GM19468 (cell line): Measurements from ENCODE around the gene KIRREL3.

Experiments used
- ATAC-seq: cut with Tn5 transposase; IDR thresholded peaks from one replicate; pipeline ENCODE4 v1.9.1; 2021; ENCODE audit warnings: mild to moderate bottlenecking, moderate library complexity, moderate number of reproducible peaks; ENCODE audit not compliant: unreplicated experiment; ENCODE audit errors: extremely low read depth

The KIRREL3 gene

DNA sequence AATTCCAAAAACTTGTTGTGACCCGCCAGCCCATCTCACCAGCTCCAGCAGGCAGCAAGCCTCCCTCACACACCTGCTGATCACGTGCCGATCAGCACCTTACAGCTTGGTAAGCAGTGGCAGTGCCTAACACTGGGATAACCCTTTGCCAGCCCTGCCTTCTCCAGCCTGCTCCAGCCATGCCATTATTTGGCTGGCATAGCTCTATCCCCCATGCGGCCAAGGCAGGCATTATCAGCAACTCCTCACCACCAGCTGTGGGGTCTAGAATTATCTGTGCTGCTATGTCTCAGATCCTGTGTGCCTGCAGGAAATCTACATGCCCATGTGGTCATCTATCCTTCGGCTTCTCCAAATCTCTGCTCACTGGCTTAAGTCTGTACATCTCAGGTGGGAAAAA, 430.1 kb downstream of the KIRREL3 start:
- ATAC-seq = no peak

DNA sequence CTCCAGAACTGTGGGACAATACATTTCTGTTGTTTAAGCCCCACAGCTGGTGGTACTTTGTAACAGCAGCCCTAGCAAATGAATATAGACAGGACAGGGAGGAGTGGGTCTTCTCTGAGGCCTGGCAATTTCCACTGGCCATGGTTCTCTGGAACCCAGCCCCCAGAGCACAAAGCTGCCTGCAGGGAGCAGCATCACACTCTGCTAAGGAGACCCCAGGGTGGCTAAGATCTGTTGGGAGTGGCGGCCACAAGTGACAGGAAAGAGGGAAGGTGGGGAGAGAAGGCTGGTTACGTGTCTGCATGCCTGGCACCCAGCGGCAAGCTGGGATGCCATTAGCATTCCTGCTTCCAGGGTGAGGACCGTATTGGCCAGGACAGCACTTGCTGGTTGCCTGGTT, 433.2 kb downstream of the KIRREL3 start:
- no peak for ATAC-seq

DNA sequence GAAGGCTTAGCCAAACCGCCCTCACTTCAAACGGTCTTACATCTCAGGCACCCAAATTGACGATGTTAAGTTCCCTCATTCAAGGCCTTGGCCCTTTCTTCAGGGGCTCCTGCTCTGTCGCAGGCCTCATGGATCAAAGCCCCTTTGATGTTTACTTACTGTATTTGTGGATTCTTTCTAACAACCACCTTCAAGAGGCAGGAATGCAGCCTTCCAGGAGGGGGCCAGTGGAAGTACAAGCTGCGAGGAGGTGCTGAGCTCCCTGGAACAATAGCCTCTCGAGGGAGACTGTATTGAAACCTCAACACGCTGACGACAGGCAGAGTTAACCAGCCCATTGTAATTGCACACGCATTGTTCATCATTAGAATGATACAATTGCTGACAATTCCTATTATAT, 436.0 kb downstream of the KIRREL3 start:
- no peak for ATAC-seq

DNA sequence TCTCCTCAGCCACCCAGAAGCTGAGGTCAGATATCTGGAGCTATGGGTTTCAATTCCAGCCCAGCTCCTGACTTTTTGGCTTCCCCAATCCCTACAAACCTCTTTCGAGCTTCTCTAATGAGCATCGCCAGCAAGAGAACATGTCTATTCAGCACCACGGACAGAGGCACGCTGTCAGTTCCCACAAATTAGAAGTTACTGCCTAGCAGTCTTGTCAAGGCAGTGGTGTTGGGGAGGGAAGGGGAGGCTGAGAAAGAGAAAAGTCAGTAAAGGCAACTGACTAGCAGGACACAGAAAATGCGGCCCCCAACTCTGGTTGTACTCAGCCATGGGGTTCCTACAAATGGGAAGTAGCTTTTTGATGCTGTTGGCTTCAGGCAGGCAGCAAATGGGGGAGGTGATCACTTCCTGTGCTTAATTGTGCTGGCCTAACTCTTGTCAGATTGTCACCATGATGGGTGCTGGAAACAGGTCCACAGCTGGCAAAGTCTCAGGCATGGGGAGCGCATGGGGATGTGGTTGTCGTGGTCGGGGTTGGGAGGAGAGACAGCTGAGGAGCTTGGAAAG, 439.2 kb downstream of the KIRREL3 start:
- no peak for ATAC-seq

DNA sequence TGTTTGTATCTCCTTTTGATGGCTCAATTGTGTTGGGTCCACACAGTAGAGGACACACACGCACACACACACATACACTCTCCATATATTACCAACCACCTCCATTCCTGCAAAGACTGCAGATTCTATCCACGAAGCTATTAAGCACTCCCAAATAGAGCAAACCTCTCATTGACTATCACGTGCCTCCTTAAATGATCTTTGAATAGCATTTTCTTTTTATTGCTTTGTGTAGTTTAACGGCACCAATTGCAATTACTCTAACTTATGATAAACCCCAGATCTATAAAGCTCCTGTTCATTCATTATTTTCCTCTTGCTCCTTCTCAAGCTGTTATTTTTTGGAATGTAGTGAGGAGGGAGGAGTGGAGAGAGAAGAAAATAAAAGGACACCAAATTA, 440.3 kb downstream of the KIRREL3 start:
- no peak for ATAC-seq

DNA sequence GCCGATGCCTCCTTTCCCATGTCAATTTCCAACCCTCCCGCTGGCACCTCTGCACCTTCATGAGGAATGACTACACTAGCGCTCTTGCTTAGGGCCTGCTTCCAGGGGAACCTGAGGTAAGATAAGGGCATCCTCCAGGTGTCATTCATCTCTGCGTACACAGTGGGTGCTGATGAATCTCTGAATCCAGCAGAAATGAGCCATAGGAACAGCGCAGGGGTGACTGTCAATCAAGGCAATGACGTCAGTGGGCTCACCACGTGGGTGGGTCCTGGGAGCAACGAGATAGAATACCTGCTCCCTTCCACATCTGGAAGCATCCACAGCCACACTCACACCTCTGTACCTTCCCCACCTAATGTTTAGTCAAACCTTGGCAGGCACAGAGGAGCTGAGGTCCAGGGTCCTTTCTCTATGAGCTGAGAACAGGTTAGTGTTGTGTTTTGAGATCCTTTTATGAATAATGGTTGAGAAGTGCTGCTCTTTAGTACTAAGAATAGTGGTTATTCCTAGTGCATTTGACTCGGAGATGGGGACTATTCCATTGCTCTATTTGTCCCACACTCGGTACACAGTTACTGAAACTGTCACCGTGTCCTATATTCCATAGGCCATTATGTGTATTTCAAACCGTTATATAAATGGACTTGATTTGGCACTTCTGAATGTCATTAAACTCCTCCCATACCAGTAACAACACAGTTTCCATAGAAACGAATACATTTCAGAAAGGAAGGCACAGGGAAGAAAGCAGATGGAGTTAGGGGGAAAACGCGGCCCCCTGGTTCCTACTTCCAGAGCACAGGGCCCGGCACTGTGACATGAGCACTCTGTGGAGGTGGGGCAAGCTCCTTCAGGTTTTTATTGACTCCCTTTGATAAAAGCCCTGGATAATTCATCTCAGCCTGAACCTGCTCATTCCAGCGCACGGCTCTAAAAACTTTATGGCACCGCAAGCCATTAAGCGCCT, 451.7 kb downstream of the KIRREL3 start:
- no peak for ATAC-seq

DNA sequence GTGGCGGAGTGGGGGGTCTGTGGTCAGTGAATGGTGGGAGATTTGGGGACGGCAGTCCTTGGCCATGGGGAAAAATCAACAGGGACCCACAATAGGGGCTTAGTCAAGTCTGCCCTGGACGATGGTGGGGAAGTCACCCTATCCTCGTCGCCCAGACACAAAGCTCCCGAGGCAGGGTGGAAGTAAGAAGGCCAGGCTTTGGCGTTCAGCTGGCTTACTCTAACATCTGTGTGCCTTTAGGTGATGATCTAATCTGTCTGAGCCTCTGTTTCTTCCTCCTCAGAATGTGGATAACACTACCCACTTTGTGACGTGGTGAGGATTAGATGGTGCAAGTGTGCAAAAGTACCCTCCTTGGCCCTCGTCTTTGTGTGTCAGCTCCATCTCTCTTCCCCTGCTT, 452.9 kb downstream of the KIRREL3 start:
- ATAC-seq = no peak

DNA sequence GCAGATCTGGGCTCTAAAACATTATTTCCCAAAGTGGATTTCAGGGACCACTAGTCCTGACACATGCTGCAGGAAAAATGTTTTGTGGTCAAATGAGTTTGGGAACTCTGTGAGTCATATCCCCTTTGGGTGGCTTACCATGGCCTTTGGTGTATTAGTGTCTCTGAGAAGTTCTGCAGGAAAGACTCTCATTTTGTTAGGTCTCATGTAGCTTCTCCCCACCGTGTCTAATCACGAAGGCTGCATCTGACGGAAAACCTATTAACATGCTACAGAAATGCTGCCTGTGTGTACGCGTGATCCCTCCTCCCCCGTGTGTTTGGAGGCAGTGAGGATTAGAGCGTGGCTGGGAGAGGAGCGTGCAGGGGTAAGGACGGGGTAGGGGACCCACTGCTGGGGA, 453.4 kb downstream of the KIRREL3 start:
- no peak for ATAC-seq

DNA sequence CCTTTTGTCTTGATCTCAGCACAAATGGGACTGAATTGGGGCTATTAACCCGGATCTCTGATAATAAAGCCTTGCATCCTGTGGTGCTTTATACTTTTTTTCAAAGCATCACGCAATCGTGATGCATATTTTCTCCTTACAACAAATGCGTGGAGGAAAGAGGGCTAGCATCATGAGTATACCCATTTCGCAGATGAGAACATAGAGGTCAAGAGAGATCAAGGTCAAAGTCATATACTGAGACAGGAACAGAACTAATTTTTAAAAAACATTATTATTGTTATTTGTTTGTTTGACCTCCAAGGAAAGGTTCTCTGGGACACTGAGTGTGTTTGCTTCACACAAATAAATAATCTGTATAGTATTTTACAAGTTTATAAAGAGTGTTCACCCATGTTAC, 453.9 kb downstream of the KIRREL3 start:
- no peak for ATAC-seq

DNA sequence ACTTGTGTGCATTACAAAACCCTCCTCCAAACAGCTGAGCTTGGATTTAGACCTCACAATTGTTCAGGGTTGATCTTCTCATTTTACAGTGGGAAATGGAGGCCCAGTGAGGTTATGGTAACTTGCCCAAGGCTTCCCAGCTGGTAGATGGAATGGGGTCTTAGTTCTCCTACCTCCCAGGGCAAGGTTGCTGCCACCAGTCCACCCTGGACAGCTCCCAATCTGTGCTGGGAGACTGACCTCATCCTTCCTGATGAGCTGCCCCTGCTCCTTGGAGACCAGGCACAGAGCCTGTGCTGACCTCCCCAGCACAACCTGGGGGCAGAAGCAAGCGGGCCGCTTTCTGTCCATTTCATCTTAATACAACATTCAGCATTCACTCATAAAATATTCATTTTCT, 454.4 kb downstream of the KIRREL3 start:
- ATAC-seq = no peak

DNA sequence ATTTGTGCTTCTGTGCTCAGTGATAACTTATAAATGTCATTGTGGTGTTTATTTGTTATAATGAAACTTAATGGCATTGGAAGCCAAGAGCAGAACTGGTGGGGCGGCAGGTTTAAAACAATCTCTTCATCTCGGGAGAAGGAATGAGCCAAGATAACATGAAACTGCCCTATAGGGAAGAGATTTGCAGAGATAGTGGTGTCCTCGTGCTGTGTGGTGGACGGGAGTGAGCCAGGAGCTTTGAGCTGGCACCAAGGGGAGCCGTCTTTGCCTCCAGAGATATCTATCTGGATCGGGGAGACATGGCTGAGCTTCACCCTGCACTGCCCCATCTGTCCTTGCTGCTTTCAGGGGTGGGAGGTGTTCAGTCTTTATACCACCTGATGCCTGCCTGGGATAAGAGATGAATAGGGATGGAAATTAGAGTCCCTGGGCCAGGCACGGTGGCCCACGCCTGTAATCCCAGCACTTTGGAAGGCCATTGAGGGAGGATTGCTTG, 455.5 kb downstream of the KIRREL3 start:
- ATAC-seq = no peak

DNA sequence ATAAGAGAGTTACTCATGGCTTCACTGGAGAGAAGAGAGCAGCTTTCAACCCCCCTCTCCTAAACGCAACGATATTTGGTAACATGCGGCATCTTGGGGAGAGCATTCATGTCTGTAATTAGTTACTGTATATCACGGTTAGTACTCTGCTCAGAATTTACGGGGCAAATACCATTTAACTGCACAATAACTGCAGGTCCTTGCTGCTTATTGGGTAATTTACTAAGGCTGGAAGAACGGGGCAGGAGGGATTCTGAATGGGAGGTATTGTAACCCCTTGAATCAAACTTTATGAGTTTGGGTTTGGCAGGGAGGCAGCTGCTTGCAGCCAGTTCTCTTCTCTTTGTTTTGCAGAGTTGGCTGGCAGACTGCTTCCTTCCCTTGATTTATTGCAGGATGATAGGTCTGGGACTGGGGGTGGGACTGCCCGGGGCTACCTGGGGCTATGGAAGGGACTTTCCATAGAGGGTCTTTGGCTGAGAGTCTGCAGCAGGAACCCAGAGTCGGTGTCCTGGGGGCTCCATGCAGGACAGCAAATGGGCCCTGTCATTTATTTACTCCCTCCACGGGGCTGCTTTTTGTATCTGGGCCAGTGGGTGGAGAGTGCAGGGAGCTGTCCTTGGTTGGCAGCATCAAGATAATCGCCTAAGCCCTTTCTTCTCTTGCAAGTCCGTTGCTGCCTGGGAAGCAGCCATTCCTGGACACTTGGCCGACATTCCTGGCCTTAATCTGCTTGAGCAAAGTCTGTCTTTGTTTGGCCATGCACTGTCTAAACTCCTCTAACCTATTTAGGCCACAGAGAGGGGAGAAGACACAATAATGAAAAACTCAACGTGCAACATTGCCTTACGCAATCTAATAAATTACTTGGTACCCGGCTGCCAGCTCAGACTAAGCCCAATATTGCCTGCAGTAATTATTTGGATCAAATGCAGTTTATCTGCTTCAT, 456.2 kb downstream of the KIRREL3 start:
- no peak for ATAC-seq

DNA sequence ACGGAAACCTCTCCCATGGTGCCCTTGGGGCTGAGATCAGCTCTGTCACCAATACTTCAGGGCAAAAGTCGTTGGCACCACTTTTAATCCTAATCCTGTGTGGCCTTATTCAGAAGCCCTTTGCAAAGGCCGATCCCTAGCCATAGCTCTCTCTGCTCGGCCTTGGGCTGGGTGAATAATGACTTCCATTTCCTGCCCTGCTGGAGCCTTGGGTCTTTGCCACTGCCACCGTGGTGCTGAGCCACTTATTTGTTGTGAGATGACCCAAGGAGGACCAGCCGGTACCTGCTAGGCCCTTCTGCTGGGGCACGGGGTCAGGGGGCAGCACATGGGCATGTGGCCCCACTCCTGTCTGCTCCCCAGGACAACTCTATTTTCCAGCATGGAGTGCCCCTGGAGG, 456.9 kb downstream of the KIRREL3 start:
- no peak for ATAC-seq

DNA sequence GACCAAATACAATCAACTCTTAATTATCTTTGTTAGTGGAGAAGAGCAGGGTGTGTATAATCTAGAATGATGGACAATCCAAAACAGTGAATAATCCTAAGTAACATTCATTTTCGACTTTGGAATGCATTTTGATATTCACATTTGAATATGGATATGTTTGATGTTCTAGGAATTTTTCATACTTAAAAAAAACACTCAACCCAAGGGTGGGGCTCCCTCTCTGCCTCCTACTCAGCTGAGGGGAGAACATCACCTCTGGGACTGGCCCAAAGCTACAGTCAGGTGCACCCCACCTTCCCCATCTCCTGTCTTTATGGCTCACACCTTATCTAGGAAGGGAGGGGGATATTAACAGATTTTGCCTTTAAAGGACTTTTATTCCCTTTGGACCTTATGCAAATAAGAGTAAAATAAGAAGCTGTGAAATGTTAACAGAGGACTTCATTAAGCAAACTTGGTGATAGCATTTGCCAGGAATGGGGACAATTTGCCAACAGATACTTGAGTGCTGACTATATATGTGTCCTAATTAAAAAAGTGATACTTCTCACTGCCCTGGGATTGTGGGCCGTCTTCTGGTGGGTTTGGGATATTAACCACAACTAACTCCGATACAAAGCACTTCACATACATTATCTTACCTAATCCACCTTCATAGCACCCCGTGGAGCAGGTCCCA, 458.1 kb downstream of the KIRREL3 start:
- ATAC-seq = no peak

DNA sequence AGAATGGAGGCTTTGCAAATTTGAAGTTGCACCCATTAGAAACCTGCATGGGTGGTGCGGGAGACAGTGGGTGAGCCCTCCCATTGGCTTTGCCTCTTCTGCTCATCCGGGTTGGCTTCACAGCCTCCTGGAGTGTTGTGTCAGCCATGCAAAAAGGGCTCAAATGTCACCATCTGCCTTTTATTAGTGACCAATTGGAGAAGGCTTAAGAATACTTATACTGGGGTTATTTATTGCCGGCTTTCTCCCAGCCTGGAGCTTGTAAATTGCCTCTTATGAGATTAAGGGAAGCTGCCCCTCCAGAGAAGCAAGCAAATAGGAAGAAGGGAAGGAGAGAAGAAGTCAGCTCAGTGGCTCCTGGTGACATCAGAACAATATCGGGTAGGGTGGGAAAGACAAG, 462.5 kb downstream of the KIRREL3 start:
- ATAC-seq = no peak

DNA sequence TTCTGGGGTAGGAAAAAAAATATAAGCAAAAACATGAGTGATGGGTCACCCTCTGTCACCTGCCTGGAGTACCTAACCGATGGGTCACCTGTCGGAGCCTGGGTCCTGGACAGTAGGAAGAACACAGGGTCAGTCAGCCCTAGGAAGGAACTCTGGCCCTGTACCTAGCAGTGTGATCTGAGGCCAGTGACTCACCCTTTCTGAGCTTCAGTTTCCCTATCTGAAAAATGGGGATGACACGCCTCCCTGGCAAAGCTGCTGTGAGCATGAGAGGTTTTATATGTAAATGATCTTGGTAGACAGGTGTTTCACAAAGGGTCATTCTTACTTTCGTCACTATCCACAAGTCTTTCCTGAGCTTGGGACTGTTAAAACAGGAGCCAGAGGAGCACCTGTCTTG, 463.1 kb downstream of the KIRREL3 start:
- no peak for ATAC-seq

DNA sequence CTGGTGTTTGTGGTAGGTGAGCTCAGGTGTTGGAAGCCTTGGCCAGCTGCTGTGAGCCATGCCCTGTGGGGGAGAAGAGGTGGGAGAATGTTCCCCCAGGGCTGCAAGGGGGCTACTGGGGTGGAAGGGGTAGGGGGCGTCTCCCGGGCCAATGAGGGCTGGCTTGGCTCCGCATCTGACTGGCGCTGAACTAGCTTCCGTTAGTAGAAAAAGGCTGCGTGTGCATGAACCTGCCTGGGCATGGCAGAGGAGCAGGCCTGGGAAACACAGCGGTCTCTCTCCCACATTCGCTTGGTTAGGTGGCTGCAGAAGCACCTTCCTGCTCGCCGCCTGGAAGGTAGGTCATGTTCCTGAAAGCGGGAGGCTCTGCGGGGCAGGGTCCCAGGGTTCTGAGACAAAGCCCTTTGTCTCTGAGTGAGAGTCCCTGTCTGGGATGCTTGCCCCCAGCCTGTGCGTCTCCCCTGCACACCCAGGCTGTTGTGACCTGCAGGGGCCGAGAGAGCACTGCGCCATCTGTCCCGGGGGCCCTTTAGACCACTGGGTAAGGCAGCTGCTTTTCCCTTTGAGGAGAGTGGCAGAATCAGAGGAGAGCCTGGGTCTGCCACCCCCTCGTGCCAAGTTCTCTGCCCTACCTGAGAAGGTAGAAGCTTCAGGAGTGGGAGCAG, 466.3 kb downstream of the KIRREL3 start:
- no peak for ATAC-seq

DNA sequence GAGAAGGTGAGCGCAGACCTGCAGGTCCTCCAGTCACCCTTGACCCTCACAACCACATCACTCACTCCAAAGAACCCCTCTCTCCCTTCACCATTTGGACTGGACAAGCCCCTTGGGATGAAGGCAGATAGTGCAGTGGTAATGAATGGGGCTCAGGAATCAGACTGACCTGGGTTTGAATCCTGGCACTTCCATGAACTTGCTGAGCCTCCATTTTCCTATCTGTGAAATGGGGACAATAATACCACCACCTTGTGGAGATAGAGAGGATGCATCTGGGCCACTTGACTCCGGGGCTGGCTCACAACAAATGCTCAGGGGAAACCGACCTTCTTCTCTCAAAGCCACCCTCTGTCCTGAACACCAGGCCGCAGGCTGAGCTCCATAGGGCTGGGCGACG, 467.0 kb downstream of the KIRREL3 start:
- ATAC-seq = no peak

DNA sequence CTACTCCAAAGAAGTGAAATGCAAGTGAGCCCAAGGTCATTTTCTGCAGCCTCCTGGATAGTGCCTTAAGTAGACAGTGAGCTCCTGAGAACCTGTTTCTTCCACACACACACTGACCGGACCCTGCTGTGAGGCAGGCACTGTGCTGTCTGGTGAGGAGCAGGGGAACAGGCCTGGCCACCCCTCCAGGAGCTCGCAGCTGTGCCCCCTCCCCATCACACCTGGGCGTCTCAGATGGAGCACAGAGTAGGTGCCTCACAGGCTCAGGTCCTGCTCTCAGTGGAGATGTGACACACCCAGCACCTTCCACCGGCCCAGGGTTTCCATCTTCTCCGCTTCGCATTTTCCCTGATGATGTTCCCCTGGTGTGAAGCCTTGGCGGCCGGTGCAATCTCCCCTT, 470.2 kb downstream of the KIRREL3 start:
- ATAC-seq = no peak
